ENCODE measurements around the gene SLC12A6. TPM values are rescaled to one million over a fixed set of nuclear protein-coding genes. Genes with fewer than 3 reads are reported as not detected.
A peak's percentile ranks its signal among the peaks of the same experiment; 100 is the strongest.
"Not testable (repeated sequence)": the region's sequence is repeated elsewhere in the genome, so short reads cannot be mapped to it uniquely, and the experiment has no call there.

SLC12A6 gene
- total and polyA plus RNA-seq, 2 of the 13 experiments (the other 11 are each of a cell fraction or from before 2014, with no cell fraction given): 15.2 to 30.1 TPM

- DNase-seq (ENCODE audit: low spot score); H2AFZ ChIP-seq (ENCODE audit: low read length); intact Hi-C loops (cut with micrococcal nuclease; ENCODE audit: unreplicated experiment); H3K4me3 ChIP-seq (replicated peaks in 1 of 3; ENCODE audit: insufficient read depth in 1 of 3, low read depth in 2 of 3, low read length in 3 of 3); H3K9me3 ChIP-seq (ENCODE audit: low read length); CTCF ChIA-PET (ENCODE audit: low intra/inter-chr PET ratio, low total read pairs); H3K4me1 ChIP-seq (ENCODE audit: insufficient read depth, low read length); H3K36me3 ChIP-seq (replicated peaks in 1 of 2; ENCODE audit: control insufficient read depth in 1 of 2, insufficient read depth in 2 of 2, low read length in 2 of 2); in situ Hi-C loops (cut with HindIII; ENCODE audit: extremely low pct_ligation_motif_present, low pct_unique_long_range_greater_than_20kb); H3K9ac ChIP-seq (ENCODE audit: insufficient read depth, low read depth, low read length); H3K27ac ChIP-seq (ENCODE audit: extremely low read length, insufficient read depth, low read length); H4K20me1 ChIP-seq (ENCODE audit: insufficient read depth, low read length); FAIRE-seq; H3K79me2 ChIP-seq (ENCODE audit: insufficient read depth, low read length); H3K4me2 ChIP-seq (ENCODE audit: low read depth, low read length); POLR2A ChIA-PET; BruUV-seq (replicated peaks); H3K27me3 ChIP-seq (ENCODE audit: control insufficient read depth in 1 of 2, insufficient read depth in 2 of 2, low read length in 2 of 2); ATAC-seq: not testable (repeated sequence)
- 49% methylated on average over 4 of the region's 4 CpGs for WGBS (ENCODE audit: low lambda C conversion rate)
Observed at GRCh38 chr15:34380491-34380890, 42.9 kb upstream of the SLC12A6 start.

GRCh38 chr15:34376856-34377255, 39.3 kb upstream of the SLC12A6 start:
- H3K4me2 ChIP-seq (ENCODE audit: low read depth, low read length): no peak overlapping the region
- ATAC-seq (no peak), DNase-seq (ENCODE audit: low spot score) (no peak), FAIRE-seq (no peak)
- H3K27me3 ChIP-seq (ENCODE audit: control insufficient read depth in 1 of 2, insufficient read depth in 2 of 2, low read length in 2 of 2): no peaks in the 10 kb centered on the region; a peak in 1 of 5 replicates
- H3K79me2 ChIP-seq (ENCODE audit: insufficient read depth, low read length): no peaks in the 10 kb centered on the region
- H3K9ac ChIP-seq (ENCODE audit: insufficient read depth, low read depth, low read length): no peak overlapping the region
- intact Hi-C loops (cut with micrococcal nuclease; ENCODE audit: unreplicated experiment) (no loop called here), in situ Hi-C loops (cut with HindIII; ENCODE audit: extremely low pct_ligation_motif_present, low pct_unique_long_range_greater_than_20kb) (loop anchor here (10.0 kb wide), 1 partner anchor 142 kb away; no protein-coding TSS in a partner anchor)
- TF ChIP-seq HOXA7 (CRISPR knock-in tag; IDR thresholded peaks at IDR 0.05) (no peak), ZNF280D (CRISPR knock-in tag; IDR thresholded peaks at IDR 0.05) (no peak), KDM5B (CRISPR knock-in tag; IDR thresholded peaks at IDR 0.05; ENCODE audit: borderline replicate concordance) (no peak), MAZ (IDR thresholded peaks at IDR 0.05; ENCODE audit: borderline replicate concordance, low read depth, low read length) (no peak), MAZ (CRISPR knock-in tag; IDR thresholded peaks at IDR 0.05; ENCODE audit: low read depth) (no peak), ESRRA (CRISPR knock-in tag; IDR thresholded peaks at IDR 0.05; ENCODE audit: low read depth) (no peak), CEBPB (IDR thresholded peaks at IDR 0.05; ENCODE audit: borderline replicate concordance, low read depth, low read length) (no peak), ZNF607 (CRISPR knock-in tag; IDR thresholded peaks at IDR 0.05; ENCODE audit: borderline replicate concordance) (no peak), ZBTB3 (CRISPR knock-in tag; IDR thresholded peaks at IDR 0.05; ENCODE audit: borderline replicate concordance, low read depth) (no peak), CREB1 (IDR thresholded peaks at IDR 0.05) (0 out of 2 replicates have a peak, but pooled peaks have one; percentile 19), CREB1 (CRISPR knock-in tag; IDR thresholded peaks at IDR 0.05) (no peak)
- no peaks in the 10 kb centered on the region for H4K20me1 ChIP-seq (ENCODE audit: insufficient read depth, low read length)
- H3K9me3 ChIP-seq (ENCODE audit: low read length): no peaks in the 10 kb centered on the region
- no peak overlapping the region for H3K27ac ChIP-seq (ENCODE audit: extremely low read length, insufficient read depth, low read length)
- no TSS peak for BruUV-seq (replicated peaks)
- ChIA-PET POLR2A (no interaction called here), CTCF (ENCODE audit: low intra/inter-chr PET ratio, low total read pairs) (no interaction called here)
- no peaks in the 10 kb centered on the region for H3K36me3 ChIP-seq (replicated peaks in 1 of 2; ENCODE audit: control insufficient read depth in 1 of 2, insufficient read depth in 2 of 2, low read length in 2 of 2)
- H3K4me1 ChIP-seq (ENCODE audit: insufficient read depth, low read length): no peaks in the 10 kb centered on the region
- H2AFZ ChIP-seq (ENCODE audit: low read length): no peak overlapping the region
- no peak overlapping the region for H3K4me3 ChIP-seq (replicated peaks in 1 of 3; ENCODE audit: insufficient read depth in 1 of 3, low read depth in 2 of 3, low read length in 3 of 3)
- WGBS (ENCODE audit: low lambda C conversion rate): 50% methylated on average over 2 of the region's 2 CpGs

- POLR2A ChIA-PET; BruUV-seq (replicated peaks); FAIRE-seq: not testable (repeated sequence)
Observed at GRCh38 chr15:34375541-34375940, 38.0 kb upstream of the SLC12A6 start.

More at GRCh38 chr15:34375541-34375940, 38.0 kb upstream of the SLC12A6 start:
- DNase-seq (ENCODE audit: low spot score); H2AFZ ChIP-seq (ENCODE audit: low read length); ATAC-seq; H4K20me1 ChIP-seq (ENCODE audit: insufficient read depth, low read length); H3K79me2 ChIP-seq (ENCODE audit: insufficient read depth, low read length); H3K27ac ChIP-seq (ENCODE audit: extremely low read length, insufficient read depth, low read length); intact Hi-C loops (cut with micrococcal nuclease; ENCODE audit: unreplicated experiment); H3K4me2 ChIP-seq (ENCODE audit: low read depth, low read length); CTCF ChIA-PET (ENCODE audit: low intra/inter-chr PET ratio, low total read pairs); H3K36me3 ChIP-seq (replicated peaks in 1 of 2; ENCODE audit: control insufficient read depth in 1 of 2, insufficient read depth in 2 of 2, low read length in 2 of 2); H3K9ac ChIP-seq (ENCODE audit: insufficient read depth, low read depth, low read length); H3K27me3 ChIP-seq (ENCODE audit: control insufficient read depth in 1 of 2, insufficient read depth in 2 of 2, low read length in 2 of 2); H3K4me1 ChIP-seq (ENCODE audit: insufficient read depth, low read length); H3K4me3 ChIP-seq (replicated peaks in 1 of 3; ENCODE audit: insufficient read depth in 1 of 3, low read depth in 2 of 3, low read length in 3 of 3); H3K9me3 ChIP-seq (ENCODE audit: low read length): not testable (repeated sequence)
- in situ Hi-C loops (cut with HindIII; ENCODE audit: extremely low pct_ligation_motif_present, low pct_unique_long_range_greater_than_20kb): loop anchor here (10.0 kb wide), 1 partner anchor 141 kb away; no protein-coding TSS in a partner anchor
- 79% methylated on average over 2 of the region's 2 CpGs for WGBS (ENCODE audit: low lambda C conversion rate)

Data from HepG2 (cell line).